ENCODE measurements around the gene NLN. TPM values are rescaled to one million over a fixed set of nuclear protein-coding genes. Genes with fewer than 3 reads are reported as not detected.
A peak's percentile ranks its signal among the peaks of the same experiment; 100 is the strongest.

The NLN gene
- total RNA-seq, 2 experiments from 2014 or later = 38.4 to 42.5 TPM

DNA sequence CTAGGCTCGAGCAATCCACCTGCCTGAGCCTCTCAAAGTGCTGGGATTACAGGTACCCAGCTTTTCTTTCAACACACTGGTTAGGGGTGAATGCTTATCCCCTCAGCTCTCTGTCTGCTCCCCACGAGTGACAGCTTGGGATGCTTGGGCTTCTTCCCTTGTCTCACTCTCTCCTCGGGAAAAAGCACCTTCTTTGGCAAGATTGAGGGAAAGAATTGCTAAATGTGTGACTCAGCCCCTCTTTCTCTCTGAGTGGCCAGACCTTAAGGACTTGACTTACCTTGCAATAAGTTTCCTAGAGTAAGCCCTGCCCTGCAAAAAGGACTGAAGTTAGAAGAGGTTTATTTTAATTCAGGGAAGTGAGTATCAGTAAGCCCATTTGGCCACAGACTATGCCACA, 136.3 kb downstream of the NLN start:
- DNase-seq (no peak), ATAC-seq (no peak)
- Mint-ChIP-seq H3K9me3 (peaks cover under 1% of the 10 kb centered on the region), H3K36me3 (ENCODE audit: low read depth) (no peaks in the 10 kb centered on the region), H3K27ac (no peak overlapping the region), H3K27me3 (no peaks in the 10 kb centered on the region), H3K4me3 (no peak overlapping the region), H3K4me1 (ENCODE audit: low read depth) (peaks cover 3% of the 10 kb centered on the region)
- TF ChIP-seq, protein P1, sequence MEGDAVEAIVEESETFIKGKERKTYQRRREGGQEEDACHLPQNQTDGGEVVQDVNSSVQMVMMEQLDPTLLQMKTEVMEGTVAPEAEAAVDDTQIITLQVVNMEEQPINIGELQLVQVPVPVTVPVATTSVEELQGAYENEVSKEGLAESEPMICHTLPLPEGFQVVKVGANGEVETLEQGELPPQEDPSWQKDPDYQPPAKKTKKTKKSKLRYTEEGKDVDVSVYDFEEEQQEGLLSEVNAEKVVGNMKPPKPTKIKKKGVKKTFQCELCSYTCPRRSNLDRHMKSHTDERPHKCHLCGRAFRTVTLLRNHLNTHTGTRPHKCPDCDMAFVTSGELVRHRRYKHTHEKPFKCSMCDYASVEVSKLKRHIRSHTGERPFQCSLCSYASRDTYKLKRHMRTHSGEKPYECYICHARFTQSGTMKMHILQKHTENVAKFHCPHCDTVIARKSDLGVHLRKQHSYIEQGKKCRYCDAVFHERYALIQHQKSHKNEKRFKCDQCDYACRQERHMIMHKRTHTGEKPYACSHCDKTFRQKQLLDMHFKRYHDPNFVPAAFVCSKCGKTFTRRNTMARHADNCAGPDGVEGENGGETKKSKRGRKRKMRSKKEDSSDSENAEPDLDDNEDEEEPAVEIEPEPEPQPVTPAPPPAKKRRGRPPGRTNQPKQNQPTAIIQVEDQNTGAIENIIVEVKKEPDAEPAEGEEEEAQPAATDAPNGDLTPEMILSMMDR (IDR thresholded peaks at IDR 0.05) = no peak
- ChIA-PET POLR2A (no interaction called here), CTCF (interaction anchor here (0.7 kb wide), 1 partner anchor 12 kb away, joined by 3 read pairs; no protein-coding TSS in a partner anchor)
- intact Hi-C loops (cut with micrococcal nuclease) = no loop called here

DNA sequence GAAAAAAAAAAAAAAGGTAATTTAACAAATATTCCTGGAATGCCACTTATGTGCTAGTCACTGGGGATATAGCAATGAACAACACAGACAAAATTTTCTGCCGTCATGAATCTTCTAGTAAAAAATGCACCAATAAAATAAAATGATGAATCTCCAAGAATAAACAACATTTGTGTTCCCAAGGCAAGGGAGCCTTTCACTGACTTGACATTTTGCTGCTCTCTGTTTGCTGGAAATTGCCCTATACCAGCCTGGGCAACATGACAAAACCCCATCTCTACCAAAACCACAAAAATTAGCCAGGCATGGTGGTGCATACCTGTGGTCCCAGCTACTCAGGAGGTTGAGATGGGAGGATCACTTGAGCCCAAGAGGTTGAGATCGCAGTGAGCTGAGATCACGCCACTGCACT, 139.8 kb downstream of the NLN start:
- Mint-ChIP-seq H3K36me3 (ENCODE audit: low read depth) (no peaks in the 10 kb centered on the region), H3K4me3 (no peak overlapping the region), H3K9me3 (no peaks in the 10 kb centered on the region), H3K27me3 (no peaks in the 10 kb centered on the region), H3K27ac (no peak overlapping the region), H3K4me1 (ENCODE audit: low read depth) (peaks cover 11% of the 10 kb centered on the region)
- intact Hi-C loops (cut with micrococcal nuclease) = no loop called here
- POLR2A ChIA-PET = no interaction called here
- CTCF ChIA-PET = no interaction called here
- TF ChIP-seq, protein P1 (IDR thresholded peaks at IDR 0.05) = no peak
- DNase-seq (no peak), ATAC-seq (no peak)

DNA sequence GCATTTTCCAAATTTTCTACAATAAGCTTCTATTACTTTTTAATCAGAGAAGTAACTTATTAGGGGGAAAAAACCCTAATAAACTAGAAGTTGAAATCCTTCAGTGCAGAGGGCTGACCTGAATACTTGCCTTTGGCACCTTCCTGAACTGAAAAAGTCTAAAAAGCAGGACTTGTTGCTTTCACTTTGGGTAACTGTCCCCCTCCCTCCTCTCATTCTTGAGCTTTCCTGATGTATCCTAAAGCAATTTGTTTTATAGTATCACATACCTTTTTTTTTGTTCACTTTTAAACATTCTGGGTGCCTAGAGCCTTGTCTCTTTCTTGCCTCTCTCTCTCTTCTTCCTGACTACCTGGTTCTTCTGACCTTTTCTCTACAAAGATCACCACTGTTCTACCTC, 140.4 kb downstream of the NLN start:
- no peak overlapping the region for H3K4me3 Mint-ChIP-seq
- no peaks in the 10 kb centered on the region for H3K27me3 Mint-ChIP-seq
- H3K27ac Mint-ChIP-seq = no peak overlapping the region
- POLR2A ChIA-PET = no interaction called here
- intact Hi-C loops (cut with micrococcal nuclease) = no loop called here
- H3K4me1 Mint-ChIP-seq (ENCODE audit: low read depth) = peaks cover 16% of the 10 kb centered on the region
- H3K36me3 Mint-ChIP-seq (ENCODE audit: low read depth) = no peaks in the 10 kb centered on the region
- no peak for ATAC-seq
- H3K9me3 Mint-ChIP-seq = no peaks in the 10 kb centered on the region
- CTCF ChIA-PET = no interaction called here
- DNase-seq = no peak
- TF ChIP-seq, protein P1 (IDR thresholded peaks at IDR 0.05) = no peak

DNA sequence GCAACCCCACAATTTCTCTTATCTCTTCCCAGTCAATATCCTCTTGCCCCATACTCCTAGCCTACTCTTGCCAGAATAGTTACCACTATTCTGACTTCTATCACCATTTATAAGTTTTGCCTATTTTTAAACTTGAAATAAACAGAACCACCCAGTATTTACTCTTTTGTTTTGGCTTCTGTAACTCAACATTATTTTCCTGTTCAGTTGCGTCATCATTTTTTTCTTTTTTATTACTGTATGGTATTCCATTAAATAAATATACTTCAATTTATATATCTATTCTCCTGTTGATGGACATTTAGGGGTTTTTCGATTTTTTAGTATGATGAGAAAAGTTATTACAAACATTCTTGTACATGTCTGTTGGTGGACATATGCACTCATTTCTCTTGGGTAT, 141.7 kb downstream of the NLN start:
- ATAC-seq (no peak), DNase-seq (no peak)
- peaks cover 22% of the 10 kb centered on the region for H3K4me1 Mint-ChIP-seq (ENCODE audit: low read depth)
- no peak overlapping the region for H3K4me3 Mint-ChIP-seq
- intact Hi-C loops (cut with micrococcal nuclease) = no loop called here
- no peak overlapping the region for H3K27ac Mint-ChIP-seq
- CTCF ChIA-PET = no interaction called here
- no peaks in the 10 kb centered on the region for H3K9me3 Mint-ChIP-seq
- TF ChIP-seq, protein P1 (IDR thresholded peaks at IDR 0.05) = no peak
- no peaks in the 10 kb centered on the region for H3K27me3 Mint-ChIP-seq
- POLR2A ChIA-PET = no interaction called here
- no peaks in the 10 kb centered on the region for H3K36me3 Mint-ChIP-seq (ENCODE audit: low read depth)

DNA sequence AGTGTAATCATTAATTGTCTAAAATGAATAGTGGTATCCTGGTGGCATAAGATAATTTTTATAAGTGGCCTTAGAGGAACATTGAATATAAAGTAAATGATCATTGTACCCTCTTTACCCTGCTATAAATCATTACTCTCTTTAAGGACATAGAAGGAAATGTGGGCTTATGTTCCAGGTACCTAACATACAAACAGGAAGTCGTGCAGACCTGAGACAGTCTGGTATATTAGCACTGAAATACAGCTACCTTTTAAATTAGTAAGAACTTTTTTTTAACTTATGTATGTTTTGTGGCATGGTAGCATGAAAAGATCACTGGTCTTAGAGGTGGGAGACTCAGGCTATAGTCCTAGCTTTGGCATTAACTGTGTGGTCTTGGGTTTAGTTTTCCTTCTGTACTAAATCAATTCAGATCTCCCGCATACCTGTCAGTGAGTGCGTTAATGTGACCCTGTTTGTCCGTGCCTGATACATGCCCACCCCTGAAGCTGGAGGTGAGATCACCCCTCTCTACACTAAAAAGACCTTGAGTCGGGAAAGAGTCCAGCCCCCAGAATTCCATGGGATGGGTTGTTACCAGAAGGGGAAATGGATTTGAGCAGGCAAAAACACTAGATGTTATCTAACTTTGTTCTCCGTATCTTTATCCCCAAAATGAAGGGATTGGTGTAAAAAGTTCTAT, 145.0 kb downstream of the NLN start:
- H3K27me3 Mint-ChIP-seq = no peaks in the 10 kb centered on the region
- intact Hi-C loops (cut with micrococcal nuclease) = no loop called here
- peaks cover 7% of the 10 kb centered on the region for H3K9me3 Mint-ChIP-seq
- peaks cover 22% of the 10 kb centered on the region for H3K4me1 Mint-ChIP-seq (ENCODE audit: low read depth)
- ATAC-seq (peak; percentile 55), DNase-seq (no peak)
- peak overlapping the region; percentile 57 for H3K27ac Mint-ChIP-seq
- no peaks in the 10 kb centered on the region for H3K36me3 Mint-ChIP-seq (ENCODE audit: low read depth)
- ChIA-PET CTCF (interaction anchor here (1.1 kb wide), 1 partner anchor 50 kb away, joined by 3 read pairs; no protein-coding TSS in a partner anchor), POLR2A (interaction anchor here (0.6 kb wide), 1 partner anchor 152 kb away, joined by 3 read pairs; no protein-coding TSS in a partner anchor)
- TF ChIP-seq, protein P1 (IDR thresholded peaks at IDR 0.05) = no peak
- peak overlapping the region; percentile 16 for H3K4me3 Mint-ChIP-seq

All from activated CD8-positive, alpha-beta T cell treated with anti-CD3 and anti-CD28 coated beads for 36 hours (primary cell).